ENCODE data around the gene BCL2L1.

GRCh38 chr20:31715766-31716165 lies 6.9 kb downstream of the BCL2L1 start:
- TF ChIP-seq, protein P1, sequence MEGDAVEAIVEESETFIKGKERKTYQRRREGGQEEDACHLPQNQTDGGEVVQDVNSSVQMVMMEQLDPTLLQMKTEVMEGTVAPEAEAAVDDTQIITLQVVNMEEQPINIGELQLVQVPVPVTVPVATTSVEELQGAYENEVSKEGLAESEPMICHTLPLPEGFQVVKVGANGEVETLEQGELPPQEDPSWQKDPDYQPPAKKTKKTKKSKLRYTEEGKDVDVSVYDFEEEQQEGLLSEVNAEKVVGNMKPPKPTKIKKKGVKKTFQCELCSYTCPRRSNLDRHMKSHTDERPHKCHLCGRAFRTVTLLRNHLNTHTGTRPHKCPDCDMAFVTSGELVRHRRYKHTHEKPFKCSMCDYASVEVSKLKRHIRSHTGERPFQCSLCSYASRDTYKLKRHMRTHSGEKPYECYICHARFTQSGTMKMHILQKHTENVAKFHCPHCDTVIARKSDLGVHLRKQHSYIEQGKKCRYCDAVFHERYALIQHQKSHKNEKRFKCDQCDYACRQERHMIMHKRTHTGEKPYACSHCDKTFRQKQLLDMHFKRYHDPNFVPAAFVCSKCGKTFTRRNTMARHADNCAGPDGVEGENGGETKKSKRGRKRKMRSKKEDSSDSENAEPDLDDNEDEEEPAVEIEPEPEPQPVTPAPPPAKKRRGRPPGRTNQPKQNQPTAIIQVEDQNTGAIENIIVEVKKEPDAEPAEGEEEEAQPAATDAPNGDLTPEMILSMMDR (IDR thresholded peaks at IDR 0.05), result no peak
- TF ChIP-seq POLR2A (IDR thresholded peaks at IDR 0.05) (no peak), EP300 (IDR thresholded peaks at IDR 0.05) (no peak)

All from tibial nerve (tissue), 4 donors.